ENCODE results near the gene RAF1.
"Not testable (repeated sequence)": the region's sequence is repeated elsewhere in the genome, so short reads cannot be mapped to it uniquely, and the experiment has no call there.

Gene RAF1

GRCh38 chr3:12675115-12675810 is 11.3 kb upstream of the RAF1 start:
- no peak for DNase-seq

DNA sequence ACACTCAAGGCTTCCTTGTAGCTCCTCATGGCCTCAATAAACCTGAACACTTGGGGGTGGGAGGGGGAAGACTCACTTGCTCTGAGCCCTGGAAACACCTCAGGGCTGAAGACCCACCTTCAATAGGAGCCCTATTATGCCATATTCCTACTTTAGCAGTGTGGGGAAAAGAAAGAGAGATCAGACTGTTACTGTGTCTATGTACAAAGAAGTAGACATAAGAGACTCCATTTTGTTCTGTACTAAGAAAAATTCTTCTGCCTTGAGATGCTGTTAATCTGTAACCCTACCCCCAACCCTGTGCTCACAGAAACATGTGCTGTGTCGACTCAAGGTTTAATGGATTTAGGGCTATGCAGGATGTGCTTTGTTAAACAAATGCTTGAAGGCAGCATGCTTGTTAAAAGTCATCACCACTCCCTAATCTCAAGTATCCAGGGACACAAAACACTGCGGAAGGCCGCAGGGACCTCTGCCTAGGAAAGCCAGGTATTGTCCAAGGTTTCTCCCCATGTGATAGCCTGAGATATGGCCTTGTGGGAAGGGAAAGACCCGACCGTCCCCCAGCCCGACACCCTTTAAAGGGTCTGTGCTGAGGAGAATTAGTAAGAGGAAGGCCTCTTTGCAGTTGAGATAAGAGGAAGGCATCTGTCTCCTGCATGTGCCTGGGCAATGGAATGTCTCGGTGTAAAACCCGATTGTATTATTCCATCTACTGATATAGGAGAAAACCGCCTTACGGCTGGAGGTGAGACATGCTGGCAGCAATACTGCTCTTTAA is 10.2 kb upstream of the RAF1 start:
- DNase-seq: not testable (repeated sequence)

DNA sequence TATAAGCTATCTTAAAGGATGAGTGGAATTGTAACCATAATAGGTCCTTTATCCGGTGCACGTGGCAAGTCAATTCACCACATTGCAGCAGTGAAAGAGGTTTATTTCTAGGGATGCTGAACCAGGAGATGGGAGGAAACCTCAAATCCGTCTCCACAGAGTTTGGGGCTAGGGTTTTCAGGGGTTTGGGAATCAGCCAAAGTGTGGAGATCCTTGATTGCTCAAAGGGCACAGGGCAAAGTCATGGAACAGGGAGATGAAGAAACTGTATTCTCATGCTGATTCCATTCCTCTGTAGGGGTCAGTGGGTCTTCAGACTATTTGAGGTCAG is 7.2 kb upstream of the RAF1 start:
- DNase-seq: no peak

DNA sequence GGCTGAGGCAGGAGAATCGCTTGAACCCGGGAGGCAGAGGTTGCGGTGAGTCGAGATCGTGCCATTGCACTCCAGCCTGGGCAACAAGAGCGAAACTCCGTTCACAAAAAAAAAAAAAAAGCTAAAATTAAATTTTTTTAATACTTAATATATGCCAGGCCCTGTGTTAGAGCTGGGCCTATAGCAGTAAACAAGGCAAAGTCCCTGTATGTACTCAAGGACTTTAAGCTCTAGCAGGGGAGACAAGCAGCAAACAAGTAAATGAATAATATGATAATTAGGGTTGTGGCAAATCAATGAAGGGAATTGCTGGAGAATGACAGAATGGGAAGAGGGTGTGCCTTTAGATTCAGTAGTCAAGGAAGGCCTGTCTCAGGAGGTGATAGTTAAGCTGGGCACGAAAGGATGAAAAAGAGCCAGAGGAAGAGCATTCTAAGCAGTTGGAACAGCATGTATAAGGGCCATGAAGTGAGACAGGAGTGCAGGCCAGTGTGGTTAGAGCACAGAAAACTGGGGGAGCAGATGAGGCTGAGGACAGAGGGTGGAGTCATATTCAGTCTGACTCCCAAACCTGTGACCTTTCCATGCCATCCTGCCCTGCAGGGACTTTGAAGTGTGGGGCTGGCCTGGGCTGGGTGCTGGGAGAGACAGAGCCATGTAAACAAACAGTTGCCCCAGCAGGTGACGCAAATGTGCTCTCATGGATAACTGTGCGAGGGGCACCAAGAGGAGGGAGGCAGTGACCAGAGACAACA is 6.6 kb upstream of the RAF1 start:
- no peak for DNase-seq

DNA sequence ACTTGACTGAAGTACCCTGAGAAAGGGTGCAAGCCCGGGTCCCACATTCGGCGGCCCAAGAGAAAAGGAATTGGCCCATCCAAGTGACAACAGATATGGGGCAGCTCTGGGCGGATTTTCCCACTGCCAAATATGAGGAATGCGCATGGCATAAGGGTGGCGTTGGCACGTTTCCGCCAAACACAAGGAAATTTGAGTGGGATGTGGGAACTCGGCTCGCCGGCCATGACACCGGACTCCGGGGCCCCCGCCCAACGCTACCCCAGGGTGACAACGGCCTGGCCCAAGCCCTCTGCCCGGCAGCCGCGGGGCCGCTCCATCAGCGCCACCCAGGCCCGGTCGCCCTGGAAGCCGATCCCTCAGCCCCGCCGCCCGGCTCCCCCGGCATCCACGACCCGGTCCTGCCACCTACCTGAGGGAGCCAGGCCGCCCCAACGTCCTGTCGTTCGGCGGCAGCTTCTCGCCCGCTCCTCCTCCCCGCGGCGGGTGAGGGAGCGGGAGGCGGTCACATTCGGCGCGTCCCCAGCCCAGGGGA is 449 bp downstream of the RAF1 start:
- DNase-seq: no peak

DNA sequence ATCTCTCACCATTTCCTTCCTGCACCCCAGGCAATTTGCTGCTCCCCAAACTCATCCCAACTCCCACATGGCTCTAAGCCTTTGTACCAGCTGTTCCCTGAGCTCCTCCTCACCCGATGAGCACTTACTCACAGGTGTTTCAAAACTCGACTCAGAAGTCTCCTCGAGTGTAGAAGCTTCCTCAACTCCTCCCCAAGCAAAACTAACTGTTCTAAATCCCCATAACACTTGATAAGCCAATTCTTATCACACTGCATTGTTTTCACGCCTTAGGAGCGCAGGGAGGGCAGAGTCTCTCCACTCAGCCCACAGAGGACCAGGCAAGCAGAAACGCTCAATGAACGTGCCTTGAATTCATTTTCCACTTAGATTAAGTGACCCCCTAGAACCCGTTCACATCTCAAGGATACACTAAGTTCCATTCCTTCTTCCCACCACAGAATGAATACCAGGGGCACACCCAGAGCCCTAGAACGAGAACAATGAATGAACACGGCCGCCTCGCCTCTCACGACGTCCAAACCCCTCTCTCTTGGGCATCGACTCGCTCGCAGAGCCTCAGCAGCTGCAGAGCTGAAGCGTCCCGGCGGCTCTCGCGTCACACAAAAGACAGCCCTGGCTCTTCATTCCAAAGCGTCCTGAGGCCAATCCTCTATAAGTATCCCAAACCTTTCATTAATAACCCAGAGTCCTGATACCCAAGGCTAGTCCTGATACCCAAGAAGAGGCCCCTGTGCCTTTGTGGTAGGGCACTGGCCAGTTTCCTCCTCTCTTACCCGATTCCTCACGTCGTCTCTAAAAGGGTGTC is 1.1 kb downstream of the RAF1 start:
- no peak for DNase-seq

DNA sequence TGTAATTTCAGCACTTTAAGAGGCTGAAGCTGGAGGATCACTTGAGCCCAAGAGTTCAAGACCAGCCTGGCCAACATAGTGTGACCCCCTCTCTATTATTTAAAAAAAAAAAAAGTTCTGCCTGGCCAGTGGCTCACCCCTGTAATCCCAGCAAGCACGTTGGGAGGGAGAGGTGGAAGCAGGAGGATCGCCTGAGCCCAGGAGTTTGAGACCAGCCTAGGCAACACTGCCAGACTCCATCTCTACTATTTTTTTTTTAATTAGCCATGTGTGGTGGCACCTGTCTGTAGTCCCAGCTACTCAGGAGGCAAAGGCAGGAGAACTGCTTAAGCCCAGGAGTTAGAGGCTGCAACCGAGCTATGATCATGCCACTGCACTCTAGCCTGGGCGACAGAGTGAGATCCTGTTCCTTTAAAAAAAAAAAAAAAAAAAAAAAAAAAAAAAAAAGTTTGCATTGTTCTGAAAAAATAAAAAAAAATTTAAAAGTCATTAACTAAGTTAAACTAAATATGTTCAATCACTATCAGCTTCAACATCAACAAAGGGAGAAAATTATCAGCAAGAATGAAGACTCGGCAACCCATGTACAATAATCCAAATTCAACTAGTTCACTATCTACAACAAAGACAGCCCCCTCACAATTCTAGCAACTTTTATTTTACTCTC is 1.9 kb downstream of the RAF1 start:
- no peak for DNase-seq

- not testable (repeated sequence) for DNase-seq
Measured at GRCh38 chr3:12661375-12661774, 2.5 kb downstream of the RAF1 start.

DNA sequence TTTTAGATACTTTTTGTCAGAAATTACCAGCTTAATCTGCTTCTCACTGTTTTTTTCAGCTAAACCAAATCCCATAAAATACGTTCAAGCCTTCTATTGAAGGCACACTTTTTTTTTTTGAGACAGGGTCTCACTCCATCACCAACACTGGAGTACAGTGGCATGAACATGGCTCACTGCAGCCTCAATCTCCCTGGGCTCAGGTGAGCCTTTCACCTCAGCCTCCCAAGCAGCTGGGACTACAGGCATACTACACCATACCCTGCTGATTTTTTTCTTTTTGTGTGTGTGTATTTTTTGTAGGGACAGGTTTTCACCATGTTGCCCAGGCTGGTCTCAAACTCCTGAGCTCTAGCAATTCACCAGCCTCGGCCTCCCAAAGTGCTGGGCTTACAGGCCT is 3.7 kb downstream of the RAF1 start:
- no peak for DNase-seq

GRCh38 chr3:12659316-12660015 is 4.5 kb downstream of the RAF1 start:
- DNase-seq: no peak

DNA sequence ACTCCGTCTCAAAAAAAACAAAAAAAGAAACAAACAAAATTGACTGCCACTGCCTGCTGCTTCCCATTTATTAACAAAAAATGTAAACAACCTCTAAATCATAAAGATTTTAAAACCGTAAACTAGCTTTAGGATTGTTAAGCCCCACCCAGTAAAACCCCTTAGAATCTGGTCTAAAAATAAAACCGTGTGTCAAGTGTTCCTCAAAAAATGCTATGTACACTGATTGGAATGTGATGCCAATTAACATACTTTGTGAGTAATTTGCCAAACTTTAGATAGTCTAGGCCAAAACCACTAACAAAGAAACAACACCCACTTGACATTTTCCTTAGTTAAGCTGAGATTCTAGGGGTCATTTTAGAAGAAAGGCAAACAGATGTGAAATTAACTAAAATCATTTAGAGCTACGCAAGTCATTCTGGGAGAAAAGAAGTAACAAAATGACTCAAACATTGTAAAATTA is 5.3 kb downstream of the RAF1 start:
- DNase-seq: no peak

- DNase-seq: no peak
Measured at GRCh38 chr3:12656850-12657249, 7.1 kb downstream of the RAF1 start.

DNA sequence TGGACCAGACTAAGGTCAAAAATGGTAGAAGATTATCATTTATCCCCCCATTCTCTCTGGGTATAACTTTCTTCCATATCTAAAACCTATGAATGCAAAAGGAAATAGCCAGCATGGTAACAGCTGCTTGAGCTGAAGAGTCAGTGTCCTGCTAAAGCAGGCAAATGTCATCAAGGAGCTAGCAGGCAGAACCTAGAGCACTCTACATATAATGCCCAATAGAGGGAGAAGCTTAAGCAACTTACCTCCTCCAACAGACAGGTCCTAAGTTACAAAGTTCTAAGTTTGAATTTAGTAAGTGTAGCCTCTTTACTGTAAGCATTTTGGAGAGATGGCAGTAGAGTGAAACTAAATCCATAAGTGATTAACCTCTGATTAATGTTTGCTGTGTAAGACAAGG is 7.7 kb downstream of the RAF1 start:
- DNase-seq: no peak

DNA sequence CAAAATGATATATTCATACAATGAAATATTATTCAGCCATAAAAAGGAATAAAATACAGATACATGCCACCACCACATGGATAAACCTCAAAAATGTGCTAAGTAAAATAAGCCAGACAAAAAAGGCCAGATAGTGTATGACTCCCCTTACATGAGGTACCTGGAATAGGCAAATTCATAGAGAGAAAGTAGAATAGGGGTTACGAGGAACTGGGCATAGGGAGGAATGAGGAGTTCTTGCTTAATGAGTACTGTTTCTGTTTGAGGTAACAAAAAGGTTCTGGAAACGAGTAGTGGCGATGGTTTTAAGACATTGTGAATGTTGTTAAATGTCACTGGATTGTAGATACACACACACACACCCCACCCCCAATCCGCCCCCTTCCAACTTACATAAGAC is 8.2 kb downstream of the RAF1 start:
- no peak for DNase-seq

GRCh38 chr3:12653747-12654146 is 10.2 kb downstream of the RAF1 start:
- no peak for DNase-seq

DNA sequence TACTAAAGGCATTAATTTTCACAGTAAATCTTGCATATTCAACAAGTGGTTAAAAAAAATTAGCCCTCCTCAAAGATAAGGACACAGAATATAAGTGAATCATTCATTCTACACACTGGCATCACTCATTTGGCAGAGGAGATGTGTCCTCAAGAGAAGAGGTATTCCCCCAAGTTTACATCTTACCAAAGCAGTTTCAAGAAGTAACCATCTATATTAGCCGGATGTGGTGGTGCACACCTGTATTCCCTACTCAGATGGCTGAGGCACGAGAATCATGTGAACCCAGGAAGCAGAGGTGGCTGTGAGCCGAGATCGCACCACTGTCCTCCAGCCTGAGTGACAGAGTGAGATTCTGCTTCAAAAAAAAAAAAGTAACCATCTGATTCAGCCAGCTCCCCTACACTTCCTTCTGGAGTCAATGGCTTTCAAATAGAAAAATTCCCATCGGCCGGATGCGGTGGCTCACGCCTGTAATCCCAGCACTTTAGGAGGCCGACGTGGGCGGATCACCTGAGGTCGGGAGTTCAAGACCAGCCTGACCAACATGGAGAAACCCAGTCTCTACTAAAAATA is 15.4 kb downstream of the RAF1 start:
- no peak for DNase-seq

- DNase-seq: no peak
Measured at GRCh38 chr3:12644331-12644937, 19.5 kb downstream of the RAF1 start.

DNA sequence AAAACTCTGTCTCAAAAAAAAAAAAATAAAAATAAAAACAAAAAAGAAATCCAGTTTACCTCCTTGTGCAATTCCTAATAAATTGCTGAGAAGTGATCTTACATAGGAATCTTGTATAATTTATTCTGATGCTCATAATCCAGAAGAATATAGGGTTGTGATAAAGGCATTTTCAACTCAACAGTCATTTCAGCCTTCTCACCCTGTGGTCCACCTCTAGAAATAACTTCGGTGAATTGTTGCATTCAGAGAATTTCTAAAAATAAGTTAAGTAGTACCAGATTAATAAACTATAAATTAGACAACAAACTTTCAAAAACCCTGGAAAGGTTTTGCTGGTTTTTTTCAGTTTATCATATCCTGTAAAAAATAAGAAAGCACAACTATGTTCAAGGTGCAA is 20.2 kb downstream of the RAF1 start:
- no peak for DNase-seq

DNA sequence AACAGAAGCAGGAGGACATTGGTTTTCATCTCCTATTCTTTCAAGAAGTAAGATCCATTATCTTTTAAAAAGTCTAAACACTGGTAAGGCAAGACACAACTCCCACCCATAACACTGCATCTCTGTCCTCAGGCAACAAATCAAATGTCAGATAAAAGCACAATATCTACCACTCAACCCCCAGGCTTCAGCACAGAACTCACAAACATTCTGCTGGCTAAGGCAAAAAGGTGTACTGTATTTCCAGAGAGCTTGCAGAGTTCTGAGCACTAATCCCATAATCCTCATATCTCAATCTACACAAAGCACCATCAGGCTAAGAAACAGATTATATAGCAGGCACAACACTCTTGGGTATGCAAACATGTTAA is 20.9 kb downstream of the RAF1 start:
- DNase-seq: no peak

DNA sequence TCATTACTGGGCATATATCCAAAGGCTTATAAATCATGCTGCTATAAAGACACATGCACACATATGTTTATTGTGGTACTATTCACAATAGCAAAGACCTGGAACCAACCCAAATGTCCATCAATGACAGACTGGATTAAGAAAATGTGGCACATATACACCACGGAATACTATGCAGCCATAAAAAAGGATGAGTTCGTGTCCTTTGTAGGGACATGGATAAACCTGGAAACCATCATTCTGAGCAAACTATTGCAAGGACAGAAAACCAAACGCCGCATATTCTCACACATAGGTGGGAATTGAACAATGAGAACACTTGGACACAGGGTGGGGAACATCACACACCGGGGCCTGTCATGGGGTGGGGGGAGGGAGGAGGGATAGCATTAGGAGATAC is 23.1 kb downstream of the RAF1 start:
- not testable (repeated sequence) for DNase-seq

- no peak for DNase-seq
Measured at GRCh38 chr3:12638105-12638504, 25.8 kb downstream of the RAF1 start.
